Gastrocnemius medialis (tissue), 4 donors: ENCODE measurements around the gene G6PC3. TPM values are rescaled to one million over a fixed set of nuclear protein-coding genes. Genes with fewer than 3 reads are reported as not detected.
"Not testable (repeated sequence)": the region's sequence is repeated elsewhere in the genome, so short reads cannot be mapped to it uniquely, and the experiment has no call there.

Source experiments
- ATAC-seq, 2 donors: fragments of 150-250 bp; one replicate each; pipeline ENCODE4 v1.9.1; 2016
- DNase-seq, 2 donors: peaks; one replicate each; pipeline ENCODE4 v3.0.0-alpha.2; 2019
- H3K27ac ChIP-seq, 4 donors: fragments of 200-600 bp; sonication (generic); 1 replicate in 1 of 4; 2 replicates in 3 of 4; pipeline ENCODE4 v1.5.1; 2016 to 2018; ENCODE audit warnings: mild to moderate bottlenecking in 2 of 4, moderate library complexity in 1 of 4
- H3K27me3 ChIP-seq, 3 donors: fragments of 200-600 bp; sonication (generic) in 2 of 3; 1 replicate in 1 of 3; 2 replicates in 2 of 3; pipeline versions ENCODE4 v1.5.1 to v1.6.0; 2016 to 2019; ENCODE audit warnings: mild to moderate bottlenecking in 1 of 3, moderate library complexity in 1 of 3
- H3K36me3 ChIP-seq, 2 donors: fragments of 200-600 bp; sonication (generic) in 1 of 2; one replicate each; pipeline ENCODE4 v1.5.1; 2017 to 2018
- H3K4me1 ChIP-seq, 2 donors: fragments of 200-600 bp; sonication (generic) in 1 of 2; one replicate each; pipeline ENCODE4 v1.5.1; 2016 to 2017; ENCODE audit warnings: mild to moderate bottlenecking in 2 of 2
- H3K4me3 ChIP-seq, 4 donors: fragments of 200-600 bp; sonication (generic) in 3 of 4; 1 replicate in 1 of 4; 2 replicates in 3 of 4; pipeline ENCODE4 v1.5.1; 2016 to 2019; ENCODE audit warnings: mild to moderate bottlenecking in 2 of 4
- H3K9me3 ChIP-seq, 3 donors: fragments of 200-600 bp; sonication (generic) in 2 of 3; 1 replicate in 1 of 3; 2 replicates in 2 of 3; pipeline ENCODE4 v1.5.1; 2016 to 2019
- CTCF ChIP-seq, 5 experiments: fragments of 450-650 bp in 3 of 5; fragments of 200-600 bp in 2 of 5; sonication (generic) in 2 of 5; IDR thresholded peaks in 4 of 5; conservative IDR thresholded peaks in 1 of 5; 1 replicate in 4 of 5; 2 replicates in 1 of 5; pipeline ENCODE4 v1.5.1; 2016 to 2019; ENCODE audit warnings: antibody characterized with exemption in 5 of 5, mild to moderate bottlenecking in 3 of 5, moderate library complexity in 3 of 5
- POLR2A ChIP-seq, 2 donors: fragments of 450-650 bp; IDR thresholded peaks; one replicate each; pipeline ENCODE4 v1.6.1; 2017; ENCODE audit warnings: antibody characterized with exemption in 2 of 2, mild to moderate bottlenecking in 2 of 2, moderate library complexity in 2 of 2
- in situ Hi-C, 4 donors: fragments of 200-750 bp; cut with MboI; loops; one replicate each; pipeline versions ENCODE4 v1.15.0 to v1.8.0; 2017; ENCODE audit warnings: low sequenced_read_pairs in 4 of 4
- intact Hi-C: fragments of 100-400 bp; cut with DNase I; formaldehyde crosslinking; loops from one replicate; pipeline ENCODE4 v1.15.1; 2023; ENCODE audit warnings: low total_unique reads
- total RNA-seq, 4 donors: library from RNA; depleted of rRNA; stranded (reverse); fragments of >200 nt; gene quantifications; one replicate each; pipeline versions ENCODE4 v1.1.0 to v1.2.3, GENCODE V29; 2016

The G6PC3 gene
- total RNA-seq, 4 donors from 2014 or later = 30.5 to 40.5 (median 36.4) TPM

GRCh38 chr17:44097110-44097958 is 26.8 kb downstream of the G6PC3 start:
- ATAC-seq (peak; percentile 77 to 87), DNase-seq (peak; percentile 79 to 90)
- in situ Hi-C loops = no loop called here
- peaks cover 0 to 14% of the 10 kb centered on the region in 2 donors for H3K36me3 ChIP-seq
- H3K27me3 ChIP-seq = no peaks in the 10 kb centered on the region
- H3K9me3 ChIP-seq = no peaks in the 10 kb centered on the region
- TF ChIP-seq CTCF (IDR thresholded peaks at IDR 0.05 in 4 of 5, conservative IDR thresholded peaks at IDR 0.05 in 1 of 5) (no peak), POLR2A (IDR thresholded peaks at IDR 0.05) (no peak)
- H3K4me1 ChIP-seq = peaks cover 74 to 81% of the 10 kb centered on the region in 2 donors
- intact Hi-C loops = loop anchor here (2.0 kb wide), 1 partner anchor 15 kb away; no protein-coding TSS in a partner anchor
- peak overlapping the region; percentile 83 to 94 (median 92) for H3K27ac ChIP-seq
- no peak overlapping the region for H3K4me3 ChIP-seq

- peak overlapping the region; percentile 92 to 94 (median 94) for H3K27ac ChIP-seq
- not testable (repeated sequence) for H3K36me3 ChIP-seq
These were observed 31.3 kb downstream of the G6PC3 start for GRCh38 chr17:44101858-44102257.

GRCh38 chr17:44102849-44103622 is 32.5 kb downstream of the G6PC3 start:
- in situ Hi-C loops (no loop called here), intact Hi-C loops (no loop called here)
- H3K4me1 ChIP-seq = peaks cover 91 to 94% of the 10 kb centered on the region in 2 donors
- peak overlapping the region; percentile 92 to 94 (median 94) for H3K27ac ChIP-seq
- no peak overlapping the region for H3K4me3 ChIP-seq
- TF ChIP-seq POLR2A (IDR thresholded peaks at IDR 0.05) = peak; percentile 36 to 61
- peak in 1 of 5 experiments; percentile 9 for TF ChIP-seq CTCF (IDR thresholded peaks at IDR 0.05 in 4 of 5, conservative IDR thresholded peaks at IDR 0.05 in 1 of 5)
- no peaks in the 10 kb centered on the region for H3K36me3 ChIP-seq
- peak in 1 of 2 donors; percentile 81 for DNase-seq
- ATAC-seq = peak; percentile 70 to 72
- no peaks in the 10 kb centered on the region for H3K9me3 ChIP-seq
- no peaks in the 10 kb centered on the region for H3K27me3 ChIP-seq

More at GRCh38 chr17:44101858-44102257, 31.3 kb downstream of the G6PC3 start:
- H3K27me3 ChIP-seq, DNase-seq, H3K9me3 ChIP-seq, ATAC-seq, in situ Hi-C loops, intact Hi-C loops, H3K4me3 ChIP-seq: not testable (repeated sequence)
- H3K4me1 ChIP-seq = peaks cover 91 to 94% of the 10 kb centered on the region in 2 donors

GRCh38 chr17:44105483-44105882 is 34.9 kb downstream of the G6PC3 start:
- intact Hi-C loops (no loop called here), in situ Hi-C loops (no loop called here)
- DNase-seq (peak in 1 of 2 donors; percentile 78), ATAC-seq (peak; percentile 10 to 28)
- Histone ChIP-seq H3K36me3 (no peaks in the 10 kb centered on the region), H3K4me3 (no peak overlapping the region), H3K9me3 (no peaks in the 10 kb centered on the region), H3K27ac (peak overlapping the region; percentile 92 to 94 (median 94)), H3K27me3 (no peaks in the 10 kb centered on the region), H3K4me1 (peaks cover 93 to 96% of the 10 kb centered on the region in 2 donors)
- TF ChIP-seq POLR2A (IDR thresholded peaks at IDR 0.05) (peak in 1 of 2 donors; percentile 40), CTCF (IDR thresholded peaks at IDR 0.05 in 4 of 5, conservative IDR thresholded peaks at IDR 0.05 in 1 of 5) (no peak)

GRCh38 chr17:44105941-44106340 is 35.4 kb downstream of the G6PC3 start:
- in situ Hi-C loops = no loop called here
- Histone ChIP-seq H3K27me3 (no peaks in the 10 kb centered on the region), H3K4me1 (peaks cover 92 to 97% of the 10 kb centered on the region in 2 donors), H3K9me3 (no peaks in the 10 kb centered on the region), H3K36me3 (no peaks in the 10 kb centered on the region), H3K27ac (peak overlapping the region; percentile 92 to 94 (median 94)), H3K4me3 (no peak overlapping the region)
- ATAC-seq (no peak), DNase-seq (no peak)
- intact Hi-C loops = no loop called here
- TF ChIP-seq POLR2A (IDR thresholded peaks at IDR 0.05) (no peak), CTCF (IDR thresholded peaks at IDR 0.05 in 4 of 5, conservative IDR thresholded peaks at IDR 0.05 in 1 of 5) (no peak)
